Neural cell (in vitro differentiated cells): Measurements from ENCODE around the gene MRPL10.
A peak's percentile ranks its signal among the peaks of the same experiment; 100 is the strongest.

ENCODE experiments used
- EP300 ChIP-seq: fragments of 450-650 bp; conservative IDR thresholded peaks from 2 replicates; pipeline ENCODE4 v1.6.1; 2014; ENCODE audit warnings: antibody characterized with exemption, mild to moderate bottlenecking, moderate library complexity; ENCODE audit not compliant: poor library complexity, severe bottlenecking
- EZH2 ChIP-seq: fragments of 200-600, 300-800 bp; shearing (Covaris generic), sonication (generic); IDR thresholded peaks from 2 replicates; pipeline ENCODE4 v1.6.1; 2014; ENCODE audit warnings: antibody characterized with exemption, low read length, borderline replicate concordance, mild to moderate bottlenecking; ENCODE audit not compliant: insufficient read depth, poor library complexity, severe bottlenecking
- MXI1 ChIP-seq: fragments of 450-650 bp; conservative IDR thresholded peaks from 2 replicates; pipeline ENCODE4 v1.6.1; 2014; ENCODE audit warnings: antibody characterized with exemption, mild to moderate bottlenecking; ENCODE audit not compliant: poor library complexity, severe bottlenecking
- POLR2AphosphoS5 ChIP-seq: IDR thresholded peaks from 2 replicates; pipeline ENCODE4 v1.6.1; 2012
- TAF1 ChIP-seq: IDR thresholded peaks from 2 replicates; pipeline ENCODE4 v1.6.1; 2012; ENCODE audit warnings: low read depth
- TF ChIP-seq, protein P1 (sequence below): fragments of 450-650 bp; IDR thresholded peaks from 2 replicates; pipeline ENCODE4 v1.5.1; 2014; ENCODE audit warnings: antibody characterized with exemption, mild to moderate bottlenecking, moderate library complexity; ENCODE audit not compliant: poor library complexity, severe bottlenecking
- TF ChIP-seq, protein P2 (sequence below): IDR thresholded peaks from 2 replicates; pipeline ENCODE4 v1.6.1; 2012; ENCODE audit warnings: borderline replicate concordance

- TF ChIP-seq EZH2 (no peak), POLR2AphosphoS5 (peak; percentile 69), EP300 (peak; percentile 21), TAF1 (no peak), MXI1 (peak; percentile 68)
- TF ChIP-seq, protein P1, sequence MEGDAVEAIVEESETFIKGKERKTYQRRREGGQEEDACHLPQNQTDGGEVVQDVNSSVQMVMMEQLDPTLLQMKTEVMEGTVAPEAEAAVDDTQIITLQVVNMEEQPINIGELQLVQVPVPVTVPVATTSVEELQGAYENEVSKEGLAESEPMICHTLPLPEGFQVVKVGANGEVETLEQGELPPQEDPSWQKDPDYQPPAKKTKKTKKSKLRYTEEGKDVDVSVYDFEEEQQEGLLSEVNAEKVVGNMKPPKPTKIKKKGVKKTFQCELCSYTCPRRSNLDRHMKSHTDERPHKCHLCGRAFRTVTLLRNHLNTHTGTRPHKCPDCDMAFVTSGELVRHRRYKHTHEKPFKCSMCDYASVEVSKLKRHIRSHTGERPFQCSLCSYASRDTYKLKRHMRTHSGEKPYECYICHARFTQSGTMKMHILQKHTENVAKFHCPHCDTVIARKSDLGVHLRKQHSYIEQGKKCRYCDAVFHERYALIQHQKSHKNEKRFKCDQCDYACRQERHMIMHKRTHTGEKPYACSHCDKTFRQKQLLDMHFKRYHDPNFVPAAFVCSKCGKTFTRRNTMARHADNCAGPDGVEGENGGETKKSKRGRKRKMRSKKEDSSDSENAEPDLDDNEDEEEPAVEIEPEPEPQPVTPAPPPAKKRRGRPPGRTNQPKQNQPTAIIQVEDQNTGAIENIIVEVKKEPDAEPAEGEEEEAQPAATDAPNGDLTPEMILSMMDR: peak; percentile 99
- TF ChIP-seq, protein P2, sequence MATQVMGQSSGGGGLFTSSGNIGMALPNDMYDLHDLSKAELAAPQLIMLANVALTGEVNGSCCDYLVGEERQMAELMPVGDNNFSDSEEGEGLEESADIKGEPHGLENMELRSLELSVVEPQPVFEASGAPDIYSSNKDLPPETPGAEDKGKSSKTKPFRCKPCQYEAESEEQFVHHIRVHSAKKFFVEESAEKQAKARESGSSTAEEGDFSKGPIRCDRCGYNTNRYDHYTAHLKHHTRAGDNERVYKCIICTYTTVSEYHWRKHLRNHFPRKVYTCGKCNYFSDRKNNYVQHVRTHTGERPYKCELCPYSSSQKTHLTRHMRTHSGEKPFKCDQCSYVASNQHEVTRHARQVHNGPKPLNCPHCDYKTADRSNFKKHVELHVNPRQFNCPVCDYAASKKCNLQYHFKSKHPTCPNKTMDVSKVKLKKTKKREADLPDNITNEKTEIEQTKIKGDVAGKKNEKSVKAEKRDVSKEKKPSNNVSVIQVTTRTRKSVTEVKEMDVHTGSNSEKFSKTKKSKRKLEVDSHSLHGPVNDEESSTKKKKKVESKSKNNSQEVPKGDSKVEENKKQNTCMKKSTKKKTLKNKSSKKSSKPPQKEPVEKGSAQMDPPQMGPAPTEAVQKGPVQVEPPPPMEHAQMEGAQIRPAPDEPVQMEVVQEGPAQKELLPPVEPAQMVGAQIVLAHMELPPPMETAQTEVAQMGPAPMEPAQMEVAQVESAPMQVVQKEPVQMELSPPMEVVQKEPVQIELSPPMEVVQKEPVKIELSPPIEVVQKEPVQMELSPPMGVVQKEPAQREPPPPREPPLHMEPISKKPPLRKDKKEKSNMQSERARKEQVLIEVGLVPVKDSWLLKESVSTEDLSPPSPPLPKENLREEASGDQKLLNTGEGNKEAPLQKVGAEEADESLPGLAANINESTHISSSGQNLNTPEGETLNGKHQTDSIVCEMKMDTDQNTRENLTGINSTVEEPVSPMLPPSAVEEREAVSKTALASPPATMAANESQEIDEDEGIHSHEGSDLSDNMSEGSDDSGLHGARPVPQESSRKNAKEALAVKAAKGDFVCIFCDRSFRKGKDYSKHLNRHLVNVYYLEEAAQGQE: peak; percentile 47
These were observed 9.6 kb upstream of the MRPL10 start, which contains the start of gene SCRN2 for GRCh38 chr17:47840742-47841487.
